ENCODE data around the gene TSPO2.
A peak's percentile ranks its signal among the peaks of the same experiment; 100 is the strongest.
"Not testable (repeated sequence)": the region's sequence is repeated elsewhere in the genome, so short reads cannot be mapped to it uniquely, and the experiment has no call there.

The TSPO2 gene, protein sequence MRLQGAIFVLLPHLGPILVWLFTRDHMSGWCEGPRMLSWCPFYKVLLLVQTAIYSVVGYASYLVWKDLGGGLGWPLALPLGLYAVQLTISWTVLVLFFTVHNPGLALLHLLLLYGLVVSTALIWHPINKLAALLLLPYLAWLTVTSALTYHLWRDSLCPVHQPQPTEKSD

DNA sequence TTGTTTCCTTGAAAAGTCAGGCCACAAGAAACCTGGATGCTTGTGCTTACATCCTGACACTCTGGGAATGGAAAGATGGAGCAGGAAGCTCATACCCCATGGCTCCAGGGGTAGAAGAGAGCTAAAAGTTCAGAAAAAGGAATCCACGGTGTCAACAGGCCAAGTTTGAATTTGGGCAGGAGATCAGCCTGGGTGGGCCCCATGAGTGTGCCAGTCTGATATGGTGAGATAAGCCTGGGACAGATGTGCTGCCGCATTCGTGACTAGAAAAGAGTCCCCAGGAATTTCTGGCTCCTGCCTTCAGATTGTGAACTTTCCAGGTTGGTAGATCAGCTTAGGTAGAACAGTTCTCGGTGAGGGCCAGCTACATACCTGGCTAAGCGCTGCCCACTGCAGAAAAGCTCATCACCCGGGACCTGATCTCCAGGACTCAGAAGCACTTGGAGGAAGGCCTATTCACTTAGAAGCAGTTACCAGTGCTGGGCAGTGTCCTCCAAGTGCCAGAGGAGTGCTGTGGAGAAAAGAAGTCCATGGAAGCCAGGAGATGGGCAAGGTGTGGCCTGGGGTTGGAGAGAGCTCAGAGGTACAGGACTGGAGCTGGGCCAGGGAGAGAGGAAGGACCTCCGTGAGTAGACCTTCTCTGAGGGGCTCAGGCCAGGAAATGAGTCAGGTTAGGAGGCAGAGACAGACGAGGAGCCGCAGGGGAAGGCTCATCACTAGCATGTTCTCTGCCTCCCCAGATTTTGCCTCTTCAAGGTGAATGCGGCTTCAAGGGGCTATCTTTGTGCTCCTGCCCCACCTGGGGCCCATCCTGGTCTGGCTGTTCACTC is at the start of gene TSPO2:
TSS of gene TSPO2 (plus strand) at position 242 of the 830 bp plus-strand sequence. CDS start at position 761, 519 bp downstream.
- DNase-seq (ENCODE audit: low read depth): no peak

DNA sequence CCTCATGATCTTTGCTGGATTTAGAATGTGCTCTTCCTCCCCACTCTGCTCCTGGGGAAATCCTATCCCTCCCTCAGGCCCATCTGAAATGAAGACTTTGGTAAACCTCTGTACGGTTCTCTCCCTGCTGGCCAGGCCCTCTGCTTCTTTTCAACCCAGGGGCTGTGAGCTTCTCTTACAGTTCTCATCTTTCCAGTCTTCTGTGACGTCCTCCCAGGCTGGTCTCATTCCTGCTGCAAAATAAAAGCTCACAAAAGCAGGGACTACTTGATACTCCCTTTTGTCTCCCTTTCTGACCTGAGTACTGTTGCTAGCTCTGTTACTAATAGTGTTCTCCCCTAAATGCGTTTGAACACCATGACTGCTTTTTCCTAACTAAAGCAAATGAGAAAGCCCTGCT is 49.5 kb upstream of the TSPO2 start:
- no peak for DNase-seq (ENCODE audit: low read depth)

DNA sequence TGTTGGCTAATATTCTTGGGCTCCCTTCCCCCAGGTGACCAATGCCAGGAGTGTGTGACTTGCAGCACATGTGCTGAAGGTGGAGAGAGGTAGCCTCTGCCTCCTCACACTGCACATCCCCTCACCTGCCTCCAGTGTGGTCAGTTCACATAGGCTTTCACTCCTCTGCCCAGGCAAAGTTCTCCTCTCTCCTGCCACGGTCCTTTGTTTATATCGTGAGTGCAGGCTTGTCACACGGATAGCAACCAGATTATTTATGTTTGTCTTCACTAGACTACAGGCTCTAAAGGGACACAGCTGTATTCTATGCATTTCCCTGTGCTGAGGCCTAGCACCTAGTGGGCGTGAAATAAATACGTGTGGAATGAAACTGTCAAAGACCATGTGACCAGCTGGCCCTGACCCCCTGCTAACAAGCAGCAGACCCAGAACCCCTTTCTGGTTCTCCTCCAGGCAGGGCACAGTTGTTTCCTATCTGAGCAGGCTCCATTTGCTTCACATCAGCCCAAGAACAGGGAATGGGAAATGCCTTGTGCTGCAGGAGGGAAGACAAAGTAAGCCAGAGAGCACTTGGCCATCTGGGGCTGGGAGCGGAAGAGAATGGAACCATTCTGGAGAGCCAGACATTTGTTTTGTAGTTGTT is 45.6 kb upstream of the TSPO2 start:
- DNase-seq (ENCODE audit: low read depth): no peak

DNA sequence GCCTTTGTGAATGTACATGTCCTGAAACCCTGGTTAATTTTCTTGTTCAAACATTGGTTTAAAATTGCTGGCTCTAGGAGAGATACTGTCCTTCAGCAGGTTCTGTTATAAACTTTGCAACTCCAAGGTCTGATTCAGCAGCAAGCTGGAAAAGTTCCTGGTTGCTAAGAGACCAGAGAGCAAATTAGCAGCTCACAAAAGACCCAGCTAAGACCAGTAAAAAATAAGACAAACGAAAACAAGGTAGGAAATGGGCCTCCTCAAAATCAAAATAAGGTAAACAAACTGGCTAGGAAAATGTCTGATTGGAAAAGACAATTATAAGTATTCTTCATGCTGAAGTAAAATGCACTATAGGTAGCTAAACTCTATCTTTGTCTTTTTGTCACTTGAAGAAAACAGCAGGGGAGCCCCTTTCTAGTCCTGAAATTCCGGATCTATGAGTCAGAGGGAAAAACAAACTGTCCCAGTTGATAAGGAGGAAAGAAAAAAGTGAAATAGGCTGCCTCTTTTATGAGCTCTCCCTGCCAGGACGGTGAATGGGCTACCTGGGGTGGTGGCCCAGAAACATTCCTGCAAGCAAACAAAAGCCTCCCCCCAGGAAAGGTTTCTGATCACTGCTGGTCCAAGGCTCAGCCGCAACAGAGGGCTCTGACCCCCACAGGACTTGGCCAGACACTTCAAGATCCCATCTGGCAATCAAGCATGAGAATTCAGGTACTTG is 44.9 kb upstream of the TSPO2 start:
- no peak for DNase-seq (ENCODE audit: low read depth)

DNA sequence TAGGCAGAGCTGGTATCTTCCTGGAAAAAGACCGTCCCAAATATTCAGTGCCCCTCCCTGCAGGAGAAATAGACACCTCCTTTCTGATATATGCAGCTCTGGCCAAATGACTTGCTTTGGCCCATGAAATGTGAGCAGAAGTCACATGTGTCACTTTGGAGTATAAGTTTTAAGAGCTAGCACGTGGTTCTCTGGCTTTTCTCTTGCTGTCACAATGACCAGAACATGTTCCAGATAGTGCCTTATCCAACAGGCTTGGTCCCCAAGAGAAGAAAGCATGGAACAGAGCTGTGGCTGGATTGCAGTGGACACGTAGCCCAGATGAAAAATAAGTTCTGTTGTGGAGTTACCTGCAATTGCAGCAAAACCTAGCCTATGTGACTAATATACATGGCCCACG is 43.6 kb upstream of the TSPO2 start:
- no peak for DNase-seq (ENCODE audit: low read depth)

DNA sequence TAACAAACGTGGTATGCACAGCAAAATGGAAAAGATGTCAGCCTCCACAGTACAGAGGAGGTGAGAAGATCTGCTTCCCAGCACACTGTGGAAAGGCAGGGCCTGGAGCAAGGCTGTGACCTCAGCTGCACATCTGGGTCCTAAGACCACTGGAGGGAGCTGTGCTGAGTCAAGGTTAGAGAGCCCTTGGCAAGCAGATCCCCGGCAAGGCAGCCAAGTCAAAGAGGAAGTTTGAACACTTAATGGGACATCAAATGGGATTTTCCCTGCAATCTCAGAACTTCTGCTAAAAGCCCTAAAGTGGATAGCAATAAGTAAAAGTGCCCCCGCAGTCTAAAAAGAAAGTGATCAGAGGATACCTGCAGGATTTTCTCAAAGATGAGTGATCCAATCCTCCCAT is 42.7 kb upstream of the TSPO2 start:
- peak; percentile 22 for DNase-seq (ENCODE audit: low read depth)

DNA sequence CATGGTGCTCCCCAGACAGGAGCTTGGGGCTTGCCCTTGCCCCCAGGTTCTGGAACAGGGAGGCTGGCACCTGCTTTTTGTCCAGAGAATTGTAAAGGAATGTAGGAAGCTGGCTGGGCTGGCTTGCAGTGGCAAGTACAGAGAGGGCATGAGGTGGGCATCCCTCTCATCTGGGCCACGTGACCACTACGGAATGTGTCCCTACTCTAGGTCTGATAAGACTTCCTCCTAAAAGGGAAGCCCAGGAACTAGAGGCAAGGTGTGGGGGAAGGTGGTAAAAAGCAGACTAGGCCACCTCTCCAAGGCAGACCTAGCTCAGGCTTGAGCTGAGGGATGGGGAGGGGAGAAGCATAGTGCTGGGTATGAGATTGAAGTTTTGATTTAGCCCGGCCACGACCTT is 42.0 kb upstream of the TSPO2 start:
- DNase-seq (ENCODE audit: low read depth): no peak

DNA sequence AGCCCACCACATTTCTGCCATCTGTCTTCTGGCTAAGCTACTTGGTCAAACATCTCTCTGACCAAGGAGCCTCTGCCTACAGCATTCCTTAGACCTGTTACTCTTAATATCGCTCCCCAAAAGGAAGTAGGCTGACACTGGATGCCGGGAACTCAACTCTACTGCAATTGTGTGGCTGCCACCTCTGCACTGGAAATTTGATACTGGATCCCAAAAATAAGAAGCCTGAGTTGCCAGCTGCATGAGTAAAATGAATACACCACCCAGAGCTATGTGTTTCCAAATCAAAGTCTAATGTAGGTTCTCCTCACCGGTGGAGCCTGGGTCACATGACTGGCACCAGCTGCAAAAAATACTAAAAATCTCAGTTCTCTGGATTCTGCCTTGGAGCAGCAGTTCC is 40.1 kb upstream of the TSPO2 start:
- no peak for DNase-seq (ENCODE audit: low read depth)

DNA sequence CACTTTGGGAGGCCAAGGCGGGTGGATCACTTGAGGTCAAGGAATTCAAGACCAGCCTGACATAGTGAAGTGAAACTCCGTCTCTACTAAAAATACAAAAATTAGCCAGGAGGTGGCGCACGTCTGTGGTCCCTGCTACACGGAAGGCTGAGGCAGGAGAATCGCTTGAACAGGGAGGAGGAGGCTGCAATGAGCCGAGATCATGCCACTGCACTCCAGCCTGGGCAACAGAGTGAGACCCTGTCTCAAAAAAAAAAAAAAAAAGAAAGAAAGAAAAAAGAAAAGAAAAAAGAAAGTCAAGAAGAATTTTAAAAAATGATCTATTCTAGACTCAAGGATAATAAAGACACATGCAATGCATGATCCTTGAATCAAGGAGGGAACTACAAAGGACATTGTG is 36.0 kb upstream of the TSPO2 start:
- DNase-seq (ENCODE audit: low read depth): peak; percentile 32

DNA sequence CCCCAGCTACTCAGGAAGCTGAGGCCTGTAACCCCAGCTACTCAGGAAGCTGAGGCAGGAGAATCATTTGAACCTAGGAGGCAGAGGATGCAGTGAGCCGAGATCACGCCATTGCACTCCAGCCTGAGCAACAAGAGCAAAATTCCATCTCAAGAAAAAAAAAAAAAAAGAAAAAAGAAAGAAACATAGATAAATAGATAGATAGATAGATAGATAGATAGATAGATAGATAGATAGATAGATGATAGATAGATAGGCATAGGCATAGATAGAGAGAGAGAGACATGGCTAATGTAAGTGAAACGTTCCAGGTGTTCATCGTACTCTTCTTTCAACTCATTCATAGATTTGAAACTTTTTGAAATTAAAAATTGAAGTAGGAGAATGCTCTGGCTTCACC is 35.3 kb upstream of the TSPO2 start:
- not testable (repeated sequence) for DNase-seq (ENCODE audit: low read depth)

DNA sequence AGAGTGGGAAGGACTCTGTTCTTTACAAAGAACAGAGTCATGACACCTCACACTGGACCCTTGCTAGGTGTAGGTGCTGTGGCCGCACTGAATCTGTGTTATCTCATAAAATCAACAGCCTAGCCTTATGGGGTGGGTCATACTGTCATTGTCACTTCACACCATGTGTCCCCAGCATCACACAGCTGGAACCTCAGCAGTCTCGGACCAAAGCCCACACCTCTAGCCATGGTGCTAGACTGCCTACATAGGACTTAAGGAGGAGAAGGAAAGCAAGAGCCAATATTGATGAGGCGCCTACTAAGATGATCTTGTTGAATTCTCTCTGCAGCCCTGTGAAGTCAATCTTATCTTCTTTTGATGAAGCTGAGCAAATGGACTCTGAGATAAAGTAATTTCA is 34.3 kb upstream of the TSPO2 start:
- DNase-seq (ENCODE audit: low read depth): no peak

DNA sequence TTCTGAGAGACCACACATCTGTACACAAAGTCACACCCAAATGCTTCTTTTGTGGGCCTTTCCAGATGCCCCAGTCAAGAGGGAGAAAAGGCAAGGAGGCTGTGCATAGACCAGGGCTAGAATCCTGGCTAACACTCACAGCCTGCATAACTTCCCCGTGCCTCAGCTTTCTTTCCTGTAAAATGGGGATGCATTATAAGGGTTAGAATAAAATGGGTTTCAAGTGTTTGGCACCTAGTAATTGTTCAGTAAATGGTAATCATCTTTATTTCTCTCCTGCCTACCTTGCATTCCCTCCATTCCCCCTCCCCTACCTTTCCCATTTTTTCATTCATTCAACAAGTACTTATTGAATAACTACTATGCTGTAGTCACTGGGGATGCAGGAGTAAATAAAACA is 32.6 kb upstream of the TSPO2 start:
- no peak for DNase-seq (ENCODE audit: low read depth)

DNA sequence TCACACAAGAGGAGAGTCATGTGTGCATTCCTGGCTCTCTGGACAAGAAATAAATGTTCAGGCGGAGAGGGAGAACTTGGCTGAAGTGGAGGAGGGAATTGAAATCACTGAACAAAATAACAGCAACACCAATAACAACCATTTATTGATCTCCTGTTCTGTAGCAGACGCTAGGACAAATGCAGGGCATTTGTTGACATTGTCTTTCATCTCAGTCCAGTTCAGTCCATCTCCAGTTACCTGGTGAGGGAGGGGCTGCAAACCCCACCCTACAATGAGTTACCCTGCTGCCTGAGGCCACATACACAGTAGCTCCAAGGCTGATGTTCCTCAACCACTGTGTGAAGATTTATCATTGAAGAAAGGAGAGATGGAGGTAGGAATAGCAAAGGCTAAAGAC is 30.6 kb upstream of the TSPO2 start:
- no peak for DNase-seq (ENCODE audit: low read depth)

DNA sequence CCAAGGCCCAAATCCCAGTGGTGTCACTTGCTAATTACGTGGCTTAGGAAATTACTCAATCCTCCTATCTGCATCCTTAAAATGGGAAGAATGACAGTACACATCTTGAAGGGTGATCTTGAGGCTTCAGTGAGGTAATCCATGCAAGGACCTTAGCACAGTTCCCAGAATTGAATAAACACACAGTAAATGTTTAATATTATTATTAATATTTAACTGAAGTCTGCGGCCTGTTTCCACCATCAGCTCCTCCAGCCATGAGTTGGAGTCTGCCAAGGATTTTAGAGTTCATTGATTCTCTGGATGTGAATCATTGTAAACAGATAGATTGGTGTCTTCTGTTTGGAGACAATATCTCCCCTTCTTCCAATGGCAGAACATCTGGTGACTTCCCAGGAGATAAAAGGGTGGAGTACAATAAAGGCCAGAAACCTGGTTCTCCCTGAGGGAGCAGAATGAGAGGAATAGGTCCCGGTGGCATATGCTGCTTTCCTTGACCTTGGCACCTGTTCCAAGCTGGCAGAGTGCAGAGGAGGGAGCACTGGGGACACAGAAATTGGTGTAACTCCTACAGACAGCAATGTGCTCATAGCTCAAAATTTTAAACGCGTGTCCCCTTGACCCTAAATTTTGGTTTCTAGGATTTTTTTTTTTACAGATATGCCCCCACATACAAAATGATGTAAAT is 28.7 kb upstream of the TSPO2 start:
- no peak for DNase-seq (ENCODE audit: low read depth)

DNA sequence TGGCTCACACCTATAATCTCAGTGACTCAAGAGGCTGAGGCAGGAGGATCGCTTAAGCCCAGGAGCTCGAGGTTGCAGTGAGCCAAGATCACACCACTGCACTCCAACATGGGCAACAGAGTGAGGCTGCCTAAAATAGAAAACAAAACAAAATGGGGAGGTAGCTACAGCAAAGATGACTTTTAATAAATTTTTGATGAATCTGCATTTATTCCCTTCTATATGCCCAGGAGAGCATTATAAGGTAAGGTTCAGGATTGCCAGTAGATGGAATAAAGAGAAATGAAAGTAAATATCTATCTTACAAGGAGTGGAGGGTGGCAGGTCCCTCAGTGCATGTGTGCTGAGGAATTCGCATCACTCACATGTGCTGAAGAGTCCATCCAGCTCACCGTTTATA is 27.5 kb upstream of the TSPO2 start:
- DNase-seq (ENCODE audit: low read depth): no peak

DNA sequence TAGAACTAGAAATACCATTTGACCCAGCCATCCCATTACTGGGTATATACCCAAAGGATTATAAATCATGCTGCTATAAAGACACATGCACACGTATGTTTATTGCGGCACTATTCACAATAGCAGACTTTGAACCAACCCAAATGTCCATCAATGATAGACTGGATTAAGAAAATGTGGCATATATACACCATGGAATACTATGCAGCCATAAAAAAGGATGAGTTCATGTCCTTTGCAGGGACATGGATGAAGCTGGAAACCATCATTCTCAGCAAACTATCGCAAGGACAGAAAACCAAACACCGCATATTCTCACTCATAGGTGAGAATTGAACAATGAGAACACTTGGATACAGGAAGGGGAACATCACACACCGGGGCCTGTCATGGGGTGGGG is 26.4 kb upstream of the TSPO2 start:
- DNase-seq (ENCODE audit: low read depth): not testable (repeated sequence)

DNA sequence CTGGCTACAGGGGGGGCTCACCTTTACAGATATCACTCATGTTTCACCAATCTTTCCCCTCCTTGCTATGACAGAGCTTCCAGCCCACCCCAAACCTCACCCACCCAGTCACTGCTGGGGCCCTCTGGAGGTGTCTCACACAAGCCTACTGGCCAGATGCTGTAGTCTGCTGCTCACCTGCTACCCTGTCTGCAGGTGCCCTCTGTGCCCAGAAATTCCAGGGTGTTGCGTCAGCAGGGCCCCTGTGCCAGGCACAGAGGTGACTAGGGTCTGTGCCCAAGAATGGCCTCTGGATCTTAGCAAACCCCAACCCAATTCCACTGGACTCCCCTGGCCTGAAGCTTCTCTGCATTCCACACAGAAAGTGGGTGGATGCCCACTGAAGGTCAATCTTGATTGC is 24.6 kb upstream of the TSPO2 start:
- no peak for DNase-seq (ENCODE audit: low read depth)

DNA sequence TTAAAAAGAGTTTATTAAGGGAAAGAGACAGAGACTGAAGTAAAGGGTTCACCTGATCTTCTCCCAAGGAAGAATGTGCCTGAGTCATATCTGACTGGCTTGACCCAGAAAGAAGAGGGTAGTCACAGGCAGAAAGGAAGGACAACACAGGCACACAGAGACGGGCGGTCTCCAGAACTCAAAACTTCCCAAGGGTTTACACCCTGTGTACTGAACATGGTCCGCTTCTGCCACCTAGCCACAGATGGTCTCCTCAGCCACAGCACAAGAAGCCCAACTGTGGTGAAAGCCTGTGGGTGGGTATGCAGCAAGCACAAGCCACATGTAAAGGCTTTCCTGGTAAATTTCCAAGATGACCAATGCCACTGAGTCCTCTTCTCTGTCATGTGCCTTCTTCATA is 20.4 kb upstream of the TSPO2 start:
- peak; percentile 13 for DNase-seq (ENCODE audit: low read depth)

DNA sequence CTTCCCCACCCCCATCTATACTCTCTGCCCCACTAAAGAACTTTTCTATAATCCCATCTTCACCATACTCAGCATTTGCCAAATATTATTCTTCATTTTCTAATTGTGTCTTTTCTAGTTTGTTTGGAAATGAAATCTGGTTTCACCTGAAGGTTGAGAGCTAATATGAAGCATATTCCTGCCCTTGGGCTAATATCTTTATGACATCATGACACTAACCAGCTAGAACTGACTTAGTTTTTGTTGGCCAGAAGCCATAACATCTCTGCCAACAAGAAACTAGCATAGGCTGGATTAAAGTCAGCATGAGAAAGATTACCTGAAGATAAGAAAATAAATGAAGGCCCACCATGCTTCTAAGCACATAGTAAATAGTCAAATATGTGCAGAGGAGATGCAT is 20.0 kb upstream of the TSPO2 start:
- peak; percentile 30 for DNase-seq (ENCODE audit: low read depth)

DNA sequence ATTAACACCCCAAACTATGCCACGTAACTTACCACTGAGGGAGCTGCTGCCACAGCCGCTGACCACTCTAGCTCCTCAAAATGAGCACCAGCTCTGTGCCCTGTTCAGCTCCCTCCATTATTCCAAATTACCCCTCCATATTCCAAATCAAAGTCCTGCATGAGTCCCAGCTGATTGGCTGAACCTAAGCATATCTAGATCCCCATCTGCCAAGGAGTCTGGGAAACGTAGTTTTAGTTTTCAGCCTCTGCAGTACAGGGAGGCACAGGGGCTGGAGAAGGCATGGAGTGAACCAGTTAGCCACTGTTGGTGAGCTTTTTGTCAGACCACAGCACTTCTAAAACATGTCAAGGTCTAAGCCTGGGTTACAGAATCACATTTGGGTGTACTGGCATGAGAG is 19.2 kb upstream of the TSPO2 start:
- no peak for DNase-seq (ENCODE audit: low read depth)

DNA sequence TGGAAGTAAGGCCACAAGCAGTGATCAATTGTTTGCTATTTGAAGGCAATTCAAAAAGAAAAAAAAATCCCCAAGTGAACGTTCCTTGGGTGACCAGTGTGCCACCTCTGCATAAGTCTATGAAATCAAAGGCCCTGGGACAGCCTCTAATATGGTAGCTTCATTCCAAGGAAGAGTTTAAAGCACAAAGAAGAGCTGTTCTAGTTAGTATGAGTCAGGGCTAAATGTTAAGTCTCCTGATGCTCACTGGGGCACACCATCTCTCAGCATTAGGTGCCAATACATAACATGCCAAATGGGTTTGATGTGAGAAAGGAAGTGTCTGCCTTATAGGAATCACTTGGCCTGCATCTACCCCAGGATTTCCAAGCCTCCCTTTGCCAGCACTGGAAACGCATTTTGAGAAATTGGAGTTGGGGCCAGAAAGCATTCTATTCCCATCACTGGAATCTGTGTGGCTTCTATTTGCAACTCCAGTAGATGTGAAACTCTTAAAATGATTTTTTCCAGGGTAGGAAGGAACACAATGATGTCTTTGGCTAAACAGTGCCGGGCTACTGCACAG is 16.2 kb upstream of the TSPO2 start:
- DNase-seq (ENCODE audit: low read depth): no peak

DNA sequence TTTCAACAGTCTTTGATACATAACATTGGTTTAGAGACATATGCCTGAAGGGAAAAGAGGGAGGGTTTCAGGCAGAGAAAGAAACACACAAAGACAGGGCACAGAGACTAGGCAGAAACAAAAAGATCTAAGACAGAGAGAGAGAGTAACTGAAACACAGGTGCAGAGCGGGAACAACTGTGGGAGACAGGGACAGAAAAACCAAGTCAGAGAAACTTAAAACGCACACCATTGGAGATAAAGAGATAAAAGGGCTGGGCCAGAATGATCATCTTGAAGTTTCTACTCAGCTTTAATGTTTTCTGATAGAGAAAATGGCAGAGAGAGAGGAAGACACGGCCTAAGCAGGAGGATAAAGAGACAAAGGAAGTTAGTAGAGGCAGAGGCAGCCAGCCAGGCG is 15.0 kb upstream of the TSPO2 start:
- DNase-seq (ENCODE audit: low read depth): no peak
